ENCODE measurements around the gene ATP9B. TPM values are rescaled to one million over a fixed set of nuclear protein-coding genes. Genes with fewer than 3 reads are reported as not detected.

ATP9B gene
- total and polyA plus RNA-seq, 4 donors = 7.1 to 31.4 (median 15.5) TPM

- Histone ChIP-seq H3K4me3 (ENCODE audit: low read depth in 1 of 3, low read length in 3 of 3) (no peak overlapping the region), H3K4me1 (ENCODE audit: control insufficient read depth in 4 of 4, insufficient read depth in 4 of 4, low read length in 3 of 4) (peaks cover 0 to 3% (median 0%) of the 10 kb centered on the region in 4 donors), H3K36me3 (ENCODE audit: control insufficient read depth in 4 of 4, insufficient read depth in 3 of 4, low read depth in 1 of 4, low read length in 3 of 4) (peaks cover 0 to 6% (median 0%) of the 10 kb centered on the region in 4 donors), H3K27ac (ENCODE audit: low read depth in 1 of 2, low read length in 2 of 2) (no peak overlapping the region), H3K9ac (ENCODE audit: low read depth in 1 of 2, low read length in 2 of 2) (no peak overlapping the region), H3K27me3 (ENCODE audit: control insufficient read depth in 4 of 4, insufficient read depth in 4 of 4, low read length in 3 of 4) (no peaks in the 10 kb centered on the region), H3K9me3 (ENCODE audit: control insufficient read depth in 4 of 4, low read length in 3 of 4) (no peaks in the 10 kb centered on the region)
- 87% methylated on average over 16 of the region's 16 CpGs for WGBS
- TF ChIP-seq CTCF (IDR thresholded peaks at IDR 0.05; ENCODE audit: low read depth, low read length, missing input control) (no peak), JUND (IDR thresholded peaks at IDR 0.05) (no peak), YY1 (IDR thresholded peaks at IDR 0.05) (no peak), RXRA (IDR thresholded peaks at IDR 0.05) (no peak), REST (IDR thresholded peaks at IDR 0.05) (no peak), NR2F2 (IDR thresholded peaks at IDR 0.05) (no peak), SP1 (IDR thresholded peaks at IDR 0.05) (no peak), ATF3 (IDR thresholded peaks at IDR 0.05) (no peak), EGR1 (IDR thresholded peaks at IDR 0.05; ENCODE audit: low read depth in 2 of 2) (no peak), GABPA (IDR thresholded peaks at IDR 0.05 in 1 of 2, conservative IDR thresholded peaks at IDR 0.05 in 1 of 2) (no peak), TAF1 (conservative IDR thresholded peaks at IDR 0.05) (no peak), ZBTB33 (IDR thresholded peaks at IDR 0.05) (no peak), MAX (IDR thresholded peaks at IDR 0.05) (no peak), RAD21 (IDR thresholded peaks at IDR 0.05) (no peak), HNF4A (conservative IDR thresholded peaks at IDR 0.05) (no peak), FOXA1 (IDR thresholded peaks at IDR 0.05) (no peak), FOXA2 (IDR thresholded peaks at IDR 0.05) (no peak), HNF4G (IDR thresholded peaks at IDR 0.05) (no peak)
- DNase-seq (ENCODE audit: low spot score) = no peak
Observed at GRCh38 chr18:79413025-79413424, 343.8 kb downstream of the ATP9B start.

Data from liver (tissue), 9 donors.